Measurements from ENCODE around the gene TAX1BP3.

DNA sequence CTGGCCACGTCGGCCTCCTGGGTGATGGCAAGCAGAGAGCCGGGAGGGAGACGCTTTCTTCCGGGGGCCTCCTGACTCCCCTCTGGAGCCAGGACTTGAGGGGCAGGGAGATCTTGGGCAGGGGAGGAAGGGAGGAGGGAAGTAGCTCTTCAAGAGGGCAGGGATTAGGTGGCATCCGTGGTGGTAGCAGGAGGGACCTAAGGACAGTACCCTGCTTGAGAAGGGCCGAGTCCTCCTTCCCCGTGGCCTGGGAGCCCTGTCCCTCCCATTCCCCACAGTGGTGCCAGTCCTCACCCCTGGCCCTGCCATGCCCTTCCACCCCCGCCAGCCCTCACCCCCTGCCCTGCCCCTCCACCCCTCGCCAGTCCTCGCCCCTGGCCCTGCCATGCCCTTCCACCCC lies 12.6 kb downstream of the TAX1BP3 start:
- TF ChIP-seq, protein P1, sequence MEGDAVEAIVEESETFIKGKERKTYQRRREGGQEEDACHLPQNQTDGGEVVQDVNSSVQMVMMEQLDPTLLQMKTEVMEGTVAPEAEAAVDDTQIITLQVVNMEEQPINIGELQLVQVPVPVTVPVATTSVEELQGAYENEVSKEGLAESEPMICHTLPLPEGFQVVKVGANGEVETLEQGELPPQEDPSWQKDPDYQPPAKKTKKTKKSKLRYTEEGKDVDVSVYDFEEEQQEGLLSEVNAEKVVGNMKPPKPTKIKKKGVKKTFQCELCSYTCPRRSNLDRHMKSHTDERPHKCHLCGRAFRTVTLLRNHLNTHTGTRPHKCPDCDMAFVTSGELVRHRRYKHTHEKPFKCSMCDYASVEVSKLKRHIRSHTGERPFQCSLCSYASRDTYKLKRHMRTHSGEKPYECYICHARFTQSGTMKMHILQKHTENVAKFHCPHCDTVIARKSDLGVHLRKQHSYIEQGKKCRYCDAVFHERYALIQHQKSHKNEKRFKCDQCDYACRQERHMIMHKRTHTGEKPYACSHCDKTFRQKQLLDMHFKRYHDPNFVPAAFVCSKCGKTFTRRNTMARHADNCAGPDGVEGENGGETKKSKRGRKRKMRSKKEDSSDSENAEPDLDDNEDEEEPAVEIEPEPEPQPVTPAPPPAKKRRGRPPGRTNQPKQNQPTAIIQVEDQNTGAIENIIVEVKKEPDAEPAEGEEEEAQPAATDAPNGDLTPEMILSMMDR (IDR thresholded peaks at IDR 0.05): no peak
- no peak for TF ChIP-seq POLR2A (IDR thresholded peaks at IDR 0.05)

Data from heart left ventricle (tissue), 13 donors.